HEK293 (cell line): ENCODE data around the gene MTPN.
A peak's percentile ranks its signal among the peaks of the same experiment; 100 is the strongest.

ENCODE experiments used
- CTCF ChIA-PET: fragments of 350-600 bp; formaldehyde crosslinking; extraction: SDS; loops from one replicate; lab custom pipeline; 2021; ENCODE audit warnings: antibody characterized with exemption; lab: Yijun Ruan, JAX
- POLR2A ChIA-PET: fragments of 300-600 bp; formaldehyde crosslinking; extraction: SDS; loops from one replicate; lab custom pipeline; 2020; ENCODE audit warnings: antibody characterized with exemption, inconsistent platforms; lab: Yijun Ruan, JAX
- H3K27ac ChIP-seq: fragments of 200-500 bp; sonication (Bioruptor generic); 2 replicates; pipeline ENCODE4 v1.5.1; 2014; ENCODE audit warnings: low read depth, low read length, control low read depth, inconsistent platforms; ENCODE audit errors: extremely low read depth
- H3K36me3 ChIP-seq, 2 experiments: fragments of 200-500 bp in 1 of 2; sonication (Bioruptor generic) in 1 of 2; 1 replicate in 1 of 2; 2 replicates in 1 of 2; pipeline ENCODE4 v1.5.1; 2014 to 2017; ENCODE audit warnings: inconsistent platforms in 2 of 2, low read length in 2 of 2; ENCODE audit not compliant: control insufficient read depth in 2 of 2, insufficient read depth in 1 of 2
- H3K4me1 ChIP-seq: fragments of 200-500 bp; sonication (Bioruptor generic); 2 replicates; pipeline ENCODE4 v1.5.1; 2014; ENCODE audit warnings: mild to moderate bottlenecking, low read length, inconsistent platforms; ENCODE audit not compliant: control insufficient read depth, insufficient read depth
- H3K4me3 ChIP-seq: 2 replicates; pipeline ENCODE4 v1.5.1; 2011; ENCODE audit warnings: low read depth, mild to moderate bottlenecking, control low read depth, low read length, moderate library complexity
- H3K9me3 ChIP-seq: fragments of 200-500 bp; sonication (Bioruptor generic); 2 replicates; pipeline ENCODE4 v1.5.1; 2014; ENCODE audit warnings: low read depth, low read length, inconsistent platforms; ENCODE audit not compliant: control insufficient read depth, insufficient read depth
- CTCF ChIP-seq: fragments of 450-650 bp; formaldehyde crosslinking; IDR thresholded peaks from 2 replicates; pipeline ENCODE4 v1.5.1; 2016; ENCODE audit warnings: missing biosample characterization, missing genetic modification characterization
- HOXA7 ChIP-seq: sonication (generic); formaldehyde crosslinking; IDR thresholded peaks from 2 replicates; pipeline ENCODE4 v1.8.1; 2022; ENCODE audit warnings: missing genetic modification reagents, borderline replicate concordance
- ZBTB20 ChIP-seq: fragments of 450-650 bp; formaldehyde crosslinking; IDR thresholded peaks from 2 replicates; pipeline ENCODE4 v1.5.1; 2016; ENCODE audit warnings: missing biosample characterization, missing genetic modification characterization
- ZNF132 ChIP-seq: fragments of 450-650 bp; formaldehyde crosslinking; IDR thresholded peaks from 2 replicates; pipeline ENCODE4 v1.5.1; 2017; ENCODE audit warnings: missing biosample characterization, missing genetic modification characterization, borderline replicate concordance
- ZNF155 ChIP-seq: fragments of 450-650 bp; formaldehyde crosslinking; IDR thresholded peaks from 2 replicates; pipeline ENCODE4 v1.5.1; 2016; ENCODE audit warnings: missing biosample characterization, missing genetic modification characterization
- ZNF16 ChIP-seq: fragments of 450-650 bp; formaldehyde crosslinking; IDR thresholded peaks from 2 replicates; pipeline ENCODE4 v1.5.1; 2016; ENCODE audit warnings: low read depth, missing biosample characterization, missing genetic modification characterization
- ZNF266 ChIP-seq: fragments of 450-650 bp; formaldehyde crosslinking; IDR thresholded peaks from 2 replicates; pipeline ENCODE4 v1.5.1; 2016; ENCODE audit warnings: missing biosample characterization, missing genetic modification characterization, low read depth
- ZNF324 ChIP-seq: fragments of 450-650 bp; formaldehyde crosslinking; IDR thresholded peaks from 2 replicates; pipeline ENCODE4 v1.5.1; 2016; ENCODE audit warnings: missing biosample characterization, missing genetic modification characterization
- ZNF354C ChIP-seq: fragments of 450-650 bp; formaldehyde crosslinking; IDR thresholded peaks from 2 replicates; pipeline ENCODE4 v1.5.1; 2016; ENCODE audit warnings: missing biosample characterization, missing genetic modification characterization, low read depth, borderline replicate concordance
- ZNF366 ChIP-seq: fragments of 450-650 bp; formaldehyde crosslinking; conservative IDR thresholded peaks from 2 replicates; pipeline ENCODE4 v1.5.1; 2016; ENCODE audit warnings: missing biosample characterization, missing genetic modification characterization
- ZNF423 ChIP-seq: fragments of 450-650 bp; formaldehyde crosslinking; IDR thresholded peaks from 2 replicates; pipeline ENCODE4 v1.5.1; 2016; ENCODE audit warnings: missing biosample characterization, missing genetic modification characterization
- ZNF433 ChIP-seq: fragments of 450-650 bp; formaldehyde crosslinking; IDR thresholded peaks from 2 replicates; pipeline ENCODE4 v1.5.1; 2016; ENCODE audit warnings: missing biosample characterization, missing genetic modification characterization, low read depth
- ZNF521 ChIP-seq: fragments of 450-650 bp; formaldehyde crosslinking; IDR thresholded peaks from 2 replicates; pipeline ENCODE4 v1.5.1; 2017; ENCODE audit warnings: missing biosample characterization, mild to moderate bottlenecking, missing genetic modification characterization
- ZNF549 ChIP-seq: fragments of 450-650 bp; IDR thresholded peaks from 2 replicates; pipeline ENCODE4 v1.5.1; 2018; ENCODE audit warnings: missing biosample characterization, missing genetic modification characterization, mild to moderate bottlenecking, inconsistent platforms, moderate library complexity
- ZNF623 ChIP-seq: fragments of 450-650 bp; formaldehyde crosslinking; IDR thresholded peaks from 2 replicates; pipeline ENCODE4 v1.5.1; 2016; ENCODE audit warnings: missing biosample characterization, missing genetic modification characterization
- ZNF624 ChIP-seq: fragments of 450-650 bp; formaldehyde crosslinking; IDR thresholded peaks from 2 replicates; pipeline ENCODE4 v1.5.1; 2017; ENCODE audit warnings: missing biosample characterization, missing genetic modification characterization
- ZNF658 ChIP-seq: fragments of 450-650 bp; formaldehyde crosslinking; IDR thresholded peaks from 2 replicates; pipeline ENCODE4; 2016; ENCODE audit warnings: missing biosample characterization, missing genetic modification characterization
- ZNF792 ChIP-seq: fragments of 450-650 bp; formaldehyde crosslinking; IDR thresholded peaks from 2 replicates; pipeline ENCODE4 v1.5.1; 2016; ENCODE audit warnings: missing biosample characterization, missing genetic modification characterization
- TF ChIP-seq, protein P1 (sequence below): fragments of 450-650 bp; formaldehyde crosslinking; IDR thresholded peaks from 2 replicates; pipeline ENCODE4 v1.5.1; 2016; ENCODE audit warnings: missing biosample characterization, missing genetic modification characterization
- TF ChIP-seq, protein P2 (sequence below): fragments of 450-650 bp; formaldehyde crosslinking; conservative IDR thresholded peaks from 2 replicates; pipeline ENCODE4 v1.5.1; 2016; ENCODE audit warnings: low read depth, missing biosample characterization, missing genetic modification characterization
- TF ChIP-seq, protein P3 (sequence below): fragments of 450-650 bp; formaldehyde crosslinking; IDR thresholded peaks from 2 replicates; pipeline ENCODE4 v1.5.1; 2016; ENCODE audit warnings: missing biosample characterization, missing genetic modification characterization
- TF ChIP-seq, protein P4 (sequence below): fragments of 450-650 bp; formaldehyde crosslinking; IDR thresholded peaks from 2 replicates; pipeline ENCODE4 v1.5.1; 2017; ENCODE audit warnings: missing biosample characterization, missing genetic modification characterization

Gene MTPN

DNA sequence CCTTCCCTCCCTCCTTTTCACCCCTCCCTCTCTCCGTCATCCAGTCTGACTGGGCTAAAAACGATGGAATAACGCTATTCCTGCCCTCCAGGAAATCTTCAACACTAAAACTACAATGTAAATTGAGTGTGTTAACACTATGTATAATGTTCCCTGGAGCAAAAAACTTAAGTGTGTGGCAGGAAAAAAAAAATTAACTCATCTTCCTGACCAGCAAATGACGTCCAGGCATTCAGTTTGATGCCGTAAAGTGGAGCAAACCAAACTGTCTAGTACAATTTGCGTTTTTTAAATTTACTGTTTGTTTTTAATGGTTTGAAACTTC, 545 bp upstream of the MTPN start (continued):
- TF ChIP-seq, protein P1, sequence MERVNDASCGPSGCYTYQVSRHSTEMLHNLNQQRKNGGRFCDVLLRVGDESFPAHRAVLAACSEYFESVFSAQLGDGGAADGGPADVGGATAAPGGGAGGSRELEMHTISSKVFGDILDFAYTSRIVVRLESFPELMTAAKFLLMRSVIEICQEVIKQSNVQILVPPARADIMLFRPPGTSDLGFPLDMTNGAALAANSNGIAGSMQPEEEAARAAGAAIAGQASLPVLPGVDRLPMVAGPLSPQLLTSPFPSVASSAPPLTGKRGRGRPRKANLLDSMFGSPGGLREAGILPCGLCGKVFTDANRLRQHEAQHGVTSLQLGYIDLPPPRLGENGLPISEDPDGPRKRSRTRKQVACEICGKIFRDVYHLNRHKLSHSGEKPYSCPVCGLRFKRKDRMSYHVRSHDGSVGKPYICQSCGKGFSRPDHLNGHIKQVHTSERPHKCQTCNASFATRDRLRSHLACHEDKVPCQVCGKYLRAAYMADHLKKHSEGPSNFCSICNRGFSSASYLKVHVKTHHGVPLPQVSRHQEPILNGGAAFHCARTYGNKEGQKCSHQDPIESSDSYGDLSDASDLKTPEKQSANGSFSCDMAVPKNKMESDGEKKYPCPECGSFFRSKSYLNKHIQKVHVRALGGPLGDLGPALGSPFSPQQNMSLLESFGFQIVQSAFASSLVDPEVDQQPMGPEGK (tag by site-specific recombination) = 0 out of 2 replicates have a peak, but pooled peaks have one; percentile 19
- TF ChIP-seq CTCF (tag by site-specific recombination) (no peak), ZNF155 (no peak)

DNA sequence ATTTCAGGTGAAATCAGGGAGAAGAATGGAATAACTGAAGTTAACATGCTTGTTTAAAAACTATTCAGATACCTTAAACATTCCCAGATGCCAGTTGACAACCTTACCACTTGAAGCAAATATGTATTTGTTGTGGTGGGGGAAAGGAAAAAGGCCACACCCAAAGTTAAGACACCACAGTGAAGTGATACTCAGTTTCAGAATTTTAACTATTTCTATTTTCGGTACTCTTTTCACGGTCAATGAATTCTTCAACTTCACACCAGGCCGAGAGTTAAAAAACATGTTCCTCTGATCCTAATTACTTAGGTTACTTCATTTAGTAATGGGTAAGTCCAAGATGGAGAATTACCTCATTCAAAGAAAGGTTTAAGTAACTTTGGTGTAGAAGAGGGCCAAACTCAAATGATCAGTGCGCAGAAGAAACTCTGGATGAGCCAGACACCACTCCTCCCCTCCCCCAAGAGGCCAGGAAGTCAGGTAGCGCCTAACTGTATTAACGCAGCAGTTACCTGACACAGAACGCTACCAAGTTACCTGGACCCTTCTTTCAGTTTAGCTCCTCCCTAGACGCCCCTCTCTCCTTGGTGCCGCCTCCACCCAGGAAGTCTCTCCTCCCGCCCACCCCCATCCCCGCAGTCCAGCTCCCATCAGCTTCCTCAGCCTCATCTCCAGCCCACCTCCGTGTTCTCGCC, 700 bp downstream of the MTPN start:
- Histone ChIP-seq H3K36me3 (peaks cover 0 to 21% of the 10 kb centered on the region in 2 experiments; a peak in 1 of 3 replicates), H3K4me3 (peak overlapping the region; percentile 99), H3K27ac (peak overlapping the region; percentile 76), H3K4me1 (peaks cover 2% of the 10 kb centered on the region; the same call in 1 of the 2 replicates), H3K9me3 (no peaks in the 10 kb centered on the region)
- ChIA-PET POLR2A (interaction anchor here (1.1 kb wide), 1 partner anchor 10 kb away, joined by 5 read pairs; no protein-coding TSS in a partner anchor), CTCF (no interaction called here)
- TF ChIP-seq, protein P2, sequence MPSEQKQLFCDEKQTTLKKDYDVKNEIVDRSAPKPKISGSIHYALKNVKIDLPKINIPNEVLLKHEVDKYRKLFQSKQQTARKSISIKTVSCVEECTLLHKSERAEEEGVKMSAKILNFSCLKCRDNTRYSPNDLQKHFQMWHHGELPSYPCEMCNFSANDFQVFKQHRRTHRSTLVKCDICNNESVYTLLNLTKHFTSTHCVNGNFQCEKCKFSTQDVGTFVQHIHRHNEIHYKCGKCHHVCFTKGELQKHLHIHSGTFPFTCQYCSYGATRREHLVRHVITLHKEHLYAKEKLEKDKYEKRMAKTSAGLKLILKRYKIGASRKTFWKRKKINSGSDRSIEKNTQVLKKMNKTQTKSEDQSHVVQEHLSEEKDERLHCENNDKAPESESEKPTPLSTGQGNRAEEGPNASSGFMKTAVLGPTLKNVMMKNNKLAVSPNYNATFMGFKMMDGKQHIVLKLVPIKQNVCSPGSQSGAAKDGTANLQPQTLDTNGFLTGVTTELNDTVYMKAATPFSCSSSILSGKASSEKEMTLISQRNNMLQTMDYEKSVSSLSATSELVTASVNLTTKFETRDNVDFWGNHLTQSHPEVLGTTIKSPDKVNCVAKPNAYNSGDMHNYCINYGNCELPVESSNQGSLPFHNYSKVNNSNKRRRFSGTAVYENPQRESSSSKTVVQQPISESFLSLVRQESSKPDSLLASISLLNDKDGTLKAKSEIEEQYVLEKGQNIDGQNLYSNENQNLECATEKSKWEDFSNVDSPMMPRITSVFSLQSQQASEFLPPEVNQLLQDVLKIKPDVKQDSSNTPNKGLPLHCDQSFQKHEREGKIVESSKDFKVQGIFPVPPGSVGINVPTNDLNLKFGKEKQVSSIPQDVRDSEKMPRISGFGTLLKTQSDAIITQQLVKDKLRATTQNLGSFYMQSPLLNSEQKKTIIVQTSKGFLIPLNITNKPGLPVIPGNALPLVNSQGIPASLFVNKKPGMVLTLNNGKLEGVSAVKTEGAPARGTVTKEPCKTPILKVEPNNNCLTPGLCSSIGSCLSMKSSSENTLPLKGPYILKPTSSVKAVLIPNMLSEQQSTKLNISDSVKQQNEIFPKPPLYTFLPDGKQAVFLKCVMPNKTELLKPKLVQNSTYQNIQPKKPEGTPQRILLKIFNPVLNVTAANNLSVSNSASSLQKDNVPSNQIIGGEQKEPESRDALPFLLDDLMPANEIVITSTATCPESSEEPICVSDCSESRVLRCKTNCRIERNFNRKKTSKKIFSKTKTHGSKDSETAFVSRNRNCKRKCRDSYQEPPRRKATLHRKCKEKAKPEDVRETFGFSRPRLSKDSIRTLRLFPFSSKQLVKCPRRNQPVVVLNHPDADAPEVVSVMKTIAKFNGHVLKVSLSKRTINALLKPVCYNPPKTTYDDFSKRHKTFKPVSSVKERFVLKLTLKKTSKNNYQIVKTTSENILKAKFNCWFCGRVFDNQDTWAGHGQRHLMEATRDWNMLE (tag by site-specific recombination) = no peak
- no peak for TF ChIP-seq ZNF266
- no peak for TF ChIP-seq ZNF354C
- TF ChIP-seq ZNF324 (tag by site-specific recombination) = no peak
- TF ChIP-seq, protein P3, sequence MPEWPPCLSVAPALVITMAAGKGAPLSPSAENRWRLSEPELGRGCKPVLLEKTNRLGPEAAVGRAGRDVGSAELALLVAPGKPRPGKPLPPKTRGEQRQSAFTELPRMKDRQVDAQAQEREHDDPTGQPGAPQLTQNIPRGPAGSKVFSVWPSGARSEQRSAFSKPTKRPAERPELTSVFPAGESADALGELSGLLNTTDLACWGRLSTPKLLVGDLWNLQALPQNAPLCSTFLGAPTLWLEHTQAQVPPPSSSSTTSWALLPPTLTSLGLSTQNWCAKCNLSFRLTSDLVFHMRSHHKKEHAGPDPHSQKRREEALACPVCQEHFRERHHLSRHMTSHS (tag by site-specific recombination) = no peak
- no peak for TF ChIP-seq ZNF624
- no peak for TF ChIP-seq ZNF16 (tag by site-specific recombination)
- TF ChIP-seq ZNF658 (tag by site-specific recombination) = no peak
- TF ChIP-seq HOXA7 (CRISPR knock-in tag) = no peak
- no peak for TF ChIP-seq ZBTB20 (tag by site-specific recombination)
- TF ChIP-seq ZNF366 (tag by site-specific recombination) = no peak
- TF ChIP-seq ZNF433 (tag by site-specific recombination) = no peak
- TF ChIP-seq, protein P1 (tag by site-specific recombination) = no peak; the same call in 1 of the 2 replicates
- TF ChIP-seq ZNF549 (tag by site-specific recombination) = no peak
- TF ChIP-seq ZNF623 (tag by site-specific recombination) = no peak
- no peak for TF ChIP-seq ZNF792 (tag by site-specific recombination)
- no peak for TF ChIP-seq ZNF521
- TF ChIP-seq ZNF132 = no peak
- TF ChIP-seq, protein P4, sequence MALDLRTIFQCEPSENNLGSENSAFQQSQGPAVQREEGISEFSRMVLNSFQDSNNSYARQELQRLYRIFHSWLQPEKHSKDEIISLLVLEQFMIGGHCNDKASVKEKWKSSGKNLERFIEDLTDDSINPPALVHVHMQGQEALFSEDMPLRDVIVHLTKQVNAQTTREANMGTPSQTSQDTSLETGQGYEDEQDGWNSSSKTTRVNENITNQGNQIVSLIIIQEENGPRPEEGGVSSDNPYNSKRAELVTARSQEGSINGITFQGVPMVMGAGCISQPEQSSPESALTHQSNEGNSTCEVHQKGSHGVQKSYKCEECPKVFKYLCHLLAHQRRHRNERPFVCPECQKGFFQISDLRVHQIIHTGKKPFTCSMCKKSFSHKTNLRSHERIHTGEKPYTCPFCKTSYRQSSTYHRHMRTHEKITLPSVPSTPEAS (tag by site-specific recombination) = no peak
- TF ChIP-seq ZNF423 (tag by site-specific recombination) = no peak
